Measurements from ENCODE around the gene C1orf210. TPM values are rescaled to one million over a fixed set of nuclear protein-coding genes. Genes with fewer than 3 reads are reported as not detected.

C1orf210 gene
- total RNA-seq, 1 experiment from 2014 or later = 5.9 TPM

DNA sequence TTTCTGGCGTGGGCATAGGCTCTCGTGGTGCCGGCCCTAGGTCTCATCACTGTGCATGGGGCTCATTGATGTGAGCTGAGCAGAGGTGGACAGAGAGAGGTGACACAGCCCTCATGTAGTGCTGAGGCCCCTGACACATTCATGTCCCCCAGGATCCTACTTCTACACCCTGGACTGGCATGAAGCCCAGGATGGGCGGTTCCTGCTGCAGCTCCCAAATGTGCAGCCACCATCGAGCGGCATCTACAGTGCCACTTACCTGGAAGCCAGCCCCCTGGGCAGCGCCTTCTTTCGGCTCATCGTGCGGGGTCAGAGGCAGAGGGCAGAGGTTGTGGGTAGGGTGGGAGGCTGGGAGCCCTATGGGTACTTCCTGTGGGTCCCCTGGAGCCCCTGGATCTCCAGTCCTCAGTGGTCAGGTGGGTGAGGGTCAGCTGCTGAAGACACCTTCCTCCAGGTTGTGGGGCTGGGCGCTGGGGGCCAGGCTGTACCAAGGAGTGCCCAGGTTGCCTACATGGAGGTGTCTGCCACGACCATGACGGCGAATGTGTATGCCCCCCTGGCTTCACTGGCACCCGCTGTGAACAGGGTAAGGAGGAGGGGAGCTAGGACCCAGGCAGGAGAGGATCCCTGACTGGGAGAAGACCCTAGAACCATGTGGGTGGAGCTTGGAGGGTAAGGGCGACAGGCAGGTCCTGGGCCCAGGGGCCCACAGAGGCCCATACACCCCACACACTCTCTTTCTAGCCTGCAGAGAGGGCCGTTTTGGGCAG lies 21.5 kb upstream of the C1orf210 start:
- Histone ChIP-seq H3K9me3 (ENCODE audit: control insufficient read depth, low read depth, low read length) (no peaks in the 10 kb centered on the region), H3K27ac (ENCODE audit: insufficient read length, low read depth, low read length) (no peak overlapping the region), H2BK120ac (ENCODE audit: low read depth, low read length, poor library complexity, severe bottlenecking) (no peak overlapping the region), H2BK15ac (ENCODE audit: low read depth, low read length) (no peak overlapping the region), H4K5ac (ENCODE audit: insufficient read length, low read depth, low read length) (no peak overlapping the region), H3K79me2 (ENCODE audit: insufficient read depth, low read length) (no peaks in the 10 kb centered on the region), H2BK20ac (ENCODE audit: low read depth, low read length, poor library complexity, severe bottlenecking) (no peak overlapping the region), H2AK5ac (ENCODE audit: insufficient read length, low read length) (no peak overlapping the region), H2BK5ac (ENCODE audit: insufficient read length, low read length) (no peak overlapping the region), H4K8ac (replicated peaks; ENCODE audit: insufficient read length, low read depth, low read length) (no peak overlapping the region), H3K4me2 (ENCODE audit: insufficient read depth, insufficient read length, low read length) (no peak overlapping the region), H3K27me3 (ENCODE audit: insufficient read depth, low read length) (no peaks in the 10 kb centered on the region), H2BK12ac (ENCODE audit: insufficient read length, low read depth, low read length) (no peak overlapping the region), H2AFZ (ENCODE audit: low read length) (no peak overlapping the region), H4K91ac (ENCODE audit: insufficient read length, low read depth, low read length) (no peak overlapping the region), H3K56ac (ENCODE audit: insufficient read length, low read depth, low read length) (no peak overlapping the region), H3K23me2 (ENCODE audit: insufficient read length, low read depth, low read length, poor library complexity, severe bottlenecking) (no peaks in the 10 kb centered on the region), H3K23ac (ENCODE audit: insufficient read length, low read depth, low read length) (no peak overlapping the region), H3T11ph (ENCODE audit: low read length) (no peak overlapping the region), H3K79me1 (ENCODE audit: insufficient read depth, low read depth, low read length, poor library complexity, severe bottlenecking) (no peaks in the 10 kb centered on the region), H4K20me1 (ENCODE audit: control insufficient read depth, insufficient read depth, insufficient read length) (no peaks in the 10 kb centered on the region), H3K4ac (ENCODE audit: low read depth, low read length) (no peak overlapping the region), H3K14ac (ENCODE audit: insufficient read depth, low read length) (no peak overlapping the region), H3K9ac (ENCODE audit: extremely low read depth, insufficient read length, low read length) (no peak overlapping the region), H3K18ac (ENCODE audit: insufficient read length, low read depth, low read length) (no peak overlapping the region), H3K4me1 (ENCODE audit: insufficient read depth, low read length) (no peaks in the 10 kb centered on the region)
- no peak overlapping the region for H3K27ac Mint-ChIP-seq
- H3K4me1 Mint-ChIP-seq = peaks cover 14% of the 10 kb centered on the region in 2 experiments; a peak in 3 of 4 replicates
- no peaks in the 10 kb centered on the region; a peak in 1 of 7 replicates for H3K36me3 Mint-ChIP-seq (ENCODE audit: insufficient read depth in 1 of 3, low read depth in 3 of 3)
- H3K4me3 Mint-ChIP-seq = no peak overlapping the region
- peaks cover 19% of the 10 kb centered on the region for H3K27me3 Mint-ChIP-seq (ENCODE audit: low read depth)
- DNase-seq = no peak
- no CpG with 5 or more reads among the region's 17 CpGs for WGBS (ENCODE audit: extremely low coverage, insufficient read length, low lambda C conversion rate)
- no peaks in the 10 kb centered on the region for H3K9me3 Mint-ChIP-seq
- no peak for TF ChIP-seq CTCF (conservative IDR thresholded peaks at IDR 0.05)

Data from H9 (cell line).